IPS DF 6.9 (cell line): Measurements from ENCODE around the gene DICER1.

Experiments
- DNase-seq: peaks from one replicate; pipeline ENCODE4 v3.0.0-alpha.2; 2013; ENCODE audit warnings: low read depth, low spot score
- H3K27ac ChIP-seq: one replicate; pipeline ENCODE4 v1.5.1; 2013; ENCODE audit warnings: low read length, control low read depth
- H3K27me3 ChIP-seq: 2 replicates; pipeline ENCODE4 v1.6.1; 2013; ENCODE audit warnings: mild to moderate bottlenecking, low read length; ENCODE audit not compliant: control insufficient read depth, insufficient read depth
- H3K36me3 ChIP-seq: 2 replicates; pipeline ENCODE4 v1.6.1; 2013; ENCODE audit warnings: low read length; ENCODE audit not compliant: control insufficient read depth, insufficient read depth
- H3K4me1 ChIP-seq: 2 replicates; pipeline ENCODE4 v1.6.1; 2013; ENCODE audit warnings: low read length; ENCODE audit not compliant: control insufficient read depth, insufficient read depth
- H3K4me3 ChIP-seq: 2 replicates; pipeline ENCODE4 v1.5.1; 2013; ENCODE audit warnings: mild to moderate bottlenecking, low read length
- H3K9me3 ChIP-seq: 2 replicates; pipeline ENCODE4 v1.6.1; 2013; ENCODE audit warnings: low read length, inconsistent platforms; ENCODE audit not compliant: control insufficient read depth, insufficient read depth
- WGBS: extraction: QIAGEN DNeasy Blood & Tissue Kit; methylation state at CpG from one replicate; pipeline ENCODE4 v1.1.7; 2013; ENCODE audit warnings: mixed read lengths, missing lambda C conversion rate; ENCODE audit not compliant: insufficient read length, insufficient coverage; 5-methylcytosine and 5-hydroxymethylcytosine counted together

Gene DICER1

GRCh38 chr14:95107711-95108110, 49.6 kb downstream of the DICER1 start:
- WGBS: no CpG with 5 or more reads among the region's 4 CpGs
- H3K36me3 ChIP-seq: peaks cover 3% of the 10 kb centered on the region; the same call in 1 of the 2 replicates
- H3K4me1 ChIP-seq: no peaks in the 10 kb centered on the region
- no peak overlapping the region for H3K4me3 ChIP-seq
- H3K9me3 ChIP-seq: no peaks in the 10 kb centered on the region
- no peaks in the 10 kb centered on the region for H3K27me3 ChIP-seq
- DNase-seq: no peak
- H3K27ac ChIP-seq: no peak overlapping the region

- Histone ChIP-seq H3K36me3 (peaks cover 3% of the 10 kb centered on the region; the same call in 1 of the 2 replicates), H3K9me3 (no peaks in the 10 kb centered on the region), H3K4me1 (no peaks in the 10 kb centered on the region), H3K4me3 (no peak overlapping the region), H3K27me3 (no peaks in the 10 kb centered on the region), H3K27ac (no peak overlapping the region)
- WGBS: no CpG with 5 or more reads among the region's 7 CpGs
- DNase-seq: no peak
Measured at GRCh38 chr14:95106971-95107370, 50.4 kb downstream of the DICER1 start.

GRCh38 chr14:95104911-95105310, 52.4 kb downstream of the DICER1 start:
- Histone ChIP-seq H3K27ac (no peak overlapping the region), H3K27me3 (no peaks in the 10 kb centered on the region), H3K36me3 (peaks cover 3% of the 10 kb centered on the region; the same call in 1 of the 2 replicates), H3K4me1 (no peaks in the 10 kb centered on the region), H3K9me3 (no peaks in the 10 kb centered on the region), H3K4me3 (no peak overlapping the region)
- WGBS: no CpG with 5 or more reads among the region's 5 CpGs
- no peak for DNase-seq

GRCh38 chr14:95102680-95103044, 54.7 kb downstream of the DICER1 start:
- no peaks in the 10 kb centered on the region for H3K27me3 ChIP-seq
- H3K4me1 ChIP-seq: no peaks in the 10 kb centered on the region
- peaks cover 3% of the 10 kb centered on the region; the same call in 1 of the 2 replicates for H3K36me3 ChIP-seq
- H3K4me3 ChIP-seq: no peak overlapping the region
- no peaks in the 10 kb centered on the region for H3K9me3 ChIP-seq
- WGBS: no CpG with 5 or more reads among the region's 5 CpGs
- no peak overlapping the region for H3K27ac ChIP-seq
- DNase-seq: no peak

GRCh38 chr14:95101736-95102679, 55.3 kb downstream of the DICER1 start:
- Histone ChIP-seq H3K4me1 (no peaks in the 10 kb centered on the region), H3K27ac (no peak overlapping the region), H3K4me3 (no peak overlapping the region), H3K36me3 (peaks cover 3% of the 10 kb centered on the region; the same call in 1 of the 2 replicates), H3K9me3 (no peaks in the 10 kb centered on the region), H3K27me3 (no peaks in the 10 kb centered on the region)
- no peak for DNase-seq
- 100% methylated on average over 4 of the region's 10 CpGs for WGBS

GRCh38 chr14:95098984-95099599, 58.2 kb downstream of the DICER1 start:
- peak; percentile 33 for DNase-seq
- Histone ChIP-seq H3K27ac (no peak overlapping the region), H3K4me3 (no peak overlapping the region), H3K27me3 (no peaks in the 10 kb centered on the region), H3K4me1 (no peaks in the 10 kb centered on the region), H3K36me3 (no peaks in the 10 kb centered on the region; the same call in 1 of the 2 replicates), H3K9me3 (no peaks in the 10 kb centered on the region)
- WGBS: no CpG with 5 or more reads among the region's 3 CpGs

GRCh38 chr14:95097385-95097784, 59.9 kb downstream of the DICER1 start:
- Histone ChIP-seq H3K27ac (no peak overlapping the region), H3K36me3 (peaks cover 3% of the 10 kb centered on the region; the same call in 1 of the 2 replicates), H3K27me3 (no peaks in the 10 kb centered on the region), H3K9me3 (no peaks in the 10 kb centered on the region), H3K4me1 (no peaks in the 10 kb centered on the region), H3K4me3 (no peak overlapping the region)
- no CpG with 5 or more reads among the region's 2 CpGs for WGBS
- DNase-seq: no peak

- H3K9me3 ChIP-seq: no peaks in the 10 kb centered on the region
- no peak overlapping the region for H3K4me3 ChIP-seq
- H3K36me3 ChIP-seq: peaks cover 3% of the 10 kb centered on the region; the same call in 1 of the 2 replicates
- H3K4me1 ChIP-seq: no peaks in the 10 kb centered on the region
- WGBS: no CpG with 5 or more reads among the region's 4 CpGs
- H3K27me3 ChIP-seq: no peaks in the 10 kb centered on the region
- H3K27ac ChIP-seq: no peak overlapping the region
- DNase-seq: no peak
Measured at GRCh38 chr14:95096476-95096875, 60.9 kb downstream of the DICER1 start.

GRCh38 chr14:95095996-95096395, 61.3 kb downstream of the DICER1 start:
- H3K9me3 ChIP-seq: no peaks in the 10 kb centered on the region
- WGBS: no CpG with 5 or more reads among the region's 8 CpGs
- DNase-seq: no peak
- H3K27ac ChIP-seq: no peak overlapping the region
- no peaks in the 10 kb centered on the region for H3K4me1 ChIP-seq
- H3K27me3 ChIP-seq: no peaks in the 10 kb centered on the region
- H3K36me3 ChIP-seq: peaks cover 3% of the 10 kb centered on the region; the same call in 1 of the 2 replicates
- H3K4me3 ChIP-seq: no peak overlapping the region

GRCh38 chr14:95092723-95093122, 64.6 kb downstream of the DICER1 start:
- no peak overlapping the region for H3K27ac ChIP-seq
- no peaks in the 10 kb centered on the region for H3K9me3 ChIP-seq
- DNase-seq: no peak
- H3K27me3 ChIP-seq: no peaks in the 10 kb centered on the region
- no CpG with 5 or more reads among the region's 9 CpGs for WGBS
- peaks cover 3% of the 10 kb centered on the region; the same call in 1 of the 2 replicates for H3K36me3 ChIP-seq
- H3K4me3 ChIP-seq: no peak overlapping the region
- no peaks in the 10 kb centered on the region for H3K4me1 ChIP-seq
